ENCODE data around the gene FKBP14.
"Not testable (repeated sequence)": the region's sequence is repeated elsewhere in the genome, so short reads cannot be mapped to it uniquely, and the experiment has no call there.

The FKBP14 gene

GRCh38 chr7:29990931-29991330, 35.6 kb downstream of the FKBP14 start:
- DNase-seq (ENCODE audit: low spot score), result no peak

- DNase-seq (ENCODE audit: low spot score), result peak; percentile 53
Measured at GRCh38 chr7:29989257-29989995, 37.1 kb downstream of the FKBP14 start, which contains the start of gene SCRN1. Gene SCRN1, minus strand, starts transcription at chr7:29989801. Its CDS starts 20,734 bp downstream, at chr7:29969067.

GRCh38 chr7:29988424-29989256, 37.9 kb downstream of the FKBP14 start:
- DNase-seq (ENCODE audit: low spot score), result peak; percentile 72

GRCh38 chr7:29987811-29988317, 38.6 kb downstream of the FKBP14 start:
- peak; percentile 95 for DNase-seq (ENCODE audit: low spot score)

- peak; percentile 34 for DNase-seq (ENCODE audit: low spot score)
Measured at GRCh38 chr7:29987083-29987482, 39.4 kb downstream of the FKBP14 start.

- DNase-seq (ENCODE audit: low spot score), result no peak
Measured at GRCh38 chr7:29980151-29980550, 46.4 kb downstream of the FKBP14 start.

GRCh38 chr7:29977886-29978651, 48.4 kb downstream of the FKBP14 start:
- no peak for DNase-seq (ENCODE audit: low spot score)

- no peak for DNase-seq (ENCODE audit: low spot score)
Measured at GRCh38 chr7:29976673-29977415, 49.7 kb downstream of the FKBP14 start.

- no peak for DNase-seq (ENCODE audit: low spot score)
Measured at GRCh38 chr7:29976266-29976665, 50.2 kb downstream of the FKBP14 start.

- no peak for DNase-seq (ENCODE audit: low spot score)
Measured at GRCh38 chr7:29975561-29975960, 50.9 kb downstream of the FKBP14 start.

- no peak for DNase-seq (ENCODE audit: low spot score)
Measured at GRCh38 chr7:29974286-29974685, 52.2 kb downstream of the FKBP14 start.

- DNase-seq (ENCODE audit: low spot score), result no peak
Measured at GRCh38 chr7:29972315-29972669, 54.2 kb downstream of the FKBP14 start.

- DNase-seq (ENCODE audit: low spot score), result no peak
Measured at GRCh38 chr7:29971566-29972314, 54.8 kb downstream of the FKBP14 start.

- no peak for DNase-seq (ENCODE audit: low spot score)
Measured at GRCh38 chr7:29970158-29970557, 56.3 kb downstream of the FKBP14 start.

GRCh38 chr7:29969738-29970137, 56.8 kb downstream of the FKBP14 start:
- no peak for DNase-seq (ENCODE audit: low spot score)

- DNase-seq (ENCODE audit: low spot score), result peak; percentile 53
Measured at GRCh38 chr7:29968683-29969395, 57.7 kb downstream of the FKBP14 start.

GRCh38 chr7:29965030-29965429, 61.5 kb downstream of the FKBP14 start:
- no peak for DNase-seq (ENCODE audit: low spot score)

GRCh38 chr7:29962035-29962434, 64.5 kb downstream of the FKBP14 start:
- DNase-seq (ENCODE audit: low spot score), result no peak

GRCh38 chr7:29961611-29962010, 64.9 kb downstream of the FKBP14 start:
- DNase-seq (ENCODE audit: low spot score), result not testable (repeated sequence)

All from SW480 (cell line).